GM21737 (cell line): ENCODE measurements around the gene ZNF335.
"Not testable (repeated sequence)": the region's sequence is repeated elsewhere in the genome, so short reads cannot be mapped to it uniquely, and the experiment has no call there.

Source experiments
- ATAC-seq: cut with Tn5 transposase; IDR thresholded peaks from one replicate; pipeline ENCODE4 v1.9.1; 2021; ENCODE audit warnings: mild to moderate bottlenecking, moderate library complexity; ENCODE audit not compliant: unreplicated experiment

Gene ZNF335

DNA sequence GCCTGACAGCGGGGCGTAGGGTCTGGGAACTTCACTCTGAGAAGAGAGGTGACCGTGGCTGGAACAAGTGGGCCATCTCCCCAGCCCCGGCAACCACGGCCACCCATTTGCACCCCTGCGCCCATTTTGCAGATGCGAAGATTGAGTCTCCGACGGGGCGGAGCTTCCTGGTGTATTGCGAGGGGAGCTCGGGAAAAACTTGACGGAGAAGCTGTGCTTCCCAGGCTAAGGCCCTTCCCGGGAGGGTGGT lies 653 bp downstream of the ZNF335 start:
- peak; percentile 5 for ATAC-seq

- ATAC-seq, result peak; percentile 3
Observed at GRCh38 chr20:45970646-45971424, 1.2 kb downstream of the ZNF335 start.

DNA sequence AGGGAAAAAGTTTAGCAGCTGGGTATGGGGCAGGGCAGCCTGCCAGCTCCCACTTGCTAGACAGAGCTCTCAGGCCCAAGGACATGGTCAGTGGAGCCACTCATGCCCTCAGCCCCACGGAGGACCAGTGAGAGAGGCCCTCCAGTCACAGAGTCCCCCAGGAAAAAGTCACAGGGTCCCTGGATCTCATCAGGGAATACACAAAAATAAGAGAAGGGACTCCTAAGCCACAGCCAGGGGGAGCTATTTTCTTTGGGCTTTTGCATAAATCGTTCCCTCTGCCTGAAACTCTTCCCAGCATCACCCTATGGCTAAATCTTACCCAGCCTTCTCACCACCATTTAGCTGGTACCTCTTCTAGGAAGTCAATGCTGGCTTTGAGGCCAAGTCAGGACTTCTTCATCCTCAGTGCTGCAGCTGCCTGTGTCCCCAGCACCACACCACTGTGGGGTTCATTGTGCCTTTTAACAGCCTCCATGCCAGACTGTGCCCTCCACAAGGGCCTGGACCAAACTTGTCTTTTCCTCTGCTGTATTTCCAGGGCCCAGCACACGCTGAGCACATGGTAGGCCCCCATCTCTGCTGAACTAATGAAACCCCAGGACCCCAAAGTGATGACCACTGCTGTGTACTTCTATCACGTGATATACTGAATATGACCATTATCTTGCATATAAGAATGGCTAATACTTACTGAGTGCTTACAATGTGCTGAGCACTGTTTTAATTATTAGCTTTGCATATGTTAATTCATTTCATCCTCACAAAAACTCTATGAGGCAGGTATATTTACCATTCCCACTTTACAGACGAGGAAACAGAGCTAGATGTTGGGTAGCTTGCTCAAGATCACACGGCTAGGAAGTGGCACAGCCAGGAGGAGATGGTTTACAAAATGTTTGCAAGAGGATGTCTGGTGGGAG lies 2.0 kb downstream of the ZNF335 start:
- no peak for ATAC-seq

- ATAC-seq, result no peak
Observed at GRCh38 chr20:45968801-45969711, 2.9 kb downstream of the ZNF335 start.

GRCh38 chr20:45968081-45968671 lies 3.8 kb downstream of the ZNF335 start:
- ATAC-seq, result no peak

- ATAC-seq, result no peak
Observed at GRCh38 chr20:45967551-45968080, 4.4 kb downstream of the ZNF335 start.

DNA sequence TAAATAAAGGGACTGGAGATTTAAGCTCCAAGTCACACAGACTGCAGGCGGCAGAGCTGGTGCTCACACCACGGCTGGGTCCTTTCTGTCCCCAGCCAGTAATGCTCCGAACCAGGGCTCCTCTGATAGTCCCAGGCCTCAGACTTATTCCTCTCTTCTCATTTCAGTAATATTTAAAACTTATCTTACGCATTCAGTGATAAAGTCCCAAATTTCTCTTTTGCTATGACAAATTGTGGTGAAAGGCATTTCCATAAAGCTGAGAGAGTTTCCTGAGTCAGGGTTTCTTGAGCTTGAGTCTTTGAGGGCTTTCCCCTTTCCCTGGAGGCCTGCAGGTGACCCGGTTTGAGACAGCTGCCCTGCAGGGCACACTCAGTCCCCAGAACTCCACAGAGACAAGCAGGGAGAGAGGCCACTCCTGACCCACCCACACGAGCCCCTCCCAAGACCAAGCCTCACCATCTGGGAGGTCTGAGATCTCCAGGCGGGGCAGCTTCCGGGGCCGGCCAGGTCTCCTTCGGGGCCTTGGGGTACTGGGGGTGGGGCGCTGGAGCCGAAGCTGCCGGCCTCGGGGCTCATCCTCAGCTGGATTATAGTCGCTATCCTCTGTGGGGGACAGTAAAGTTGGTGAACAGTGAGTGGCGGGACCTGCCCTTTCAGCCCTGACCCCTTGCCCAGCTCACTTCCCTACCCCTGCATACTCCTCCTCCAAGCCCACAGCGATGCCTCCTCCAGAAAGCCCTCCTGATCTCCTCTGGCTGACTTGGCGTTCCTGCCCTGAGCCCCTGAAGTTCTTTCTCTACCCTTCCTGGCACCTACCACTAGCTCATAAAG lies 6.6 kb downstream of the ZNF335 start:
- ATAC-seq, result no peak

GRCh38 chr20:45964006-45964400 lies 8.0 kb downstream of the ZNF335 start:
- no peak for ATAC-seq

DNA sequence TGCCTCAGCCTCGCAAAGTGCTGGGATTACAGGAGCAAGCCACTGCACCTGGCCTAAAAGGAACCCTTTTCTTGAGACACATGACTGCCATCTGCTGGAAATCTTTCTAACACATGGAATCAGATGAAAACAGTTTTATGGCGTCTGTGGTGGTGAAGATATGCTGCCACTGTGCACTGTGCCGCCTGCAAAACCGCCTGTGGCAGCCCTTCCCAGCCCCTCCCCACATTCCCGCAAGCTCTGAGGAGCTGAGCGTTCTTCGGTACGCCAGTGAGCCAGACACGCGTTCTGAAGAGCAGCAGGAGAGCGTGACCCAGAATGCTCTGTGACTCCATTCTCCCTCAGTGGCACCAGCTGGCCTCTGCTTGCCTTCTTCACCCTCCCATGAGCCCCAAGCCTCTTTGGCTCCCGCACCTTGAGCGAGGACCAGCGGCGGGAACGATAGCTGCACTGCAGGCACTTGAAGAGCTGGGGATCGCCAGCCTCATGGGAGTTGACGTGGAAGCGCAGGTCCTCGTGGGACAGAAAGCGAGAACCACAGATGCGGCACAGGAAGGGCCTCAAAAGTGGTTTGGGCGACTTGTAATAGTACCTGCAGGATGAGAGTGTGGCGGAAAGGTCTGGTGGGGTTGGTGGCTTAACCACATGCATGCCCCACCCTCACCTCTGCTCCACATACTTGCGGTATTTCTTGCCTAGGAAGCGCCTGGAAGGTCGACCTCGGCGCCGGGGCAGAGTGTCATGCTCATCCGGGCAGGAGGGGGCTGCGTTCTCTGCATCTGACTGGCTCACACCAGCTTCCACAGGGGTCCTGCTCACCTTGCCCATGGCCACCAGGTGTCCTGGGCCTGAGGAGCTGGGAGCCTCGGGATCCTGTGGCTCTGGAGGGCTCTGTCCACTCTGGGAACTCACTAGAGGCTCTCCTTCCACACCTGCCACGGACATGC lies 8.7 kb downstream of the ZNF335 start:
- no peak for ATAC-seq

- no peak for ATAC-seq
Observed at GRCh38 chr20:45962031-45962755, 9.8 kb downstream of the ZNF335 start.

GRCh38 chr20:45959956-45960630 lies 11.9 kb downstream of the ZNF335 start:
- ATAC-seq, result no peak

- ATAC-seq, result no peak
Observed at GRCh38 chr20:45959126-45959525, 12.9 kb downstream of the ZNF335 start.

- no peak for ATAC-seq
Observed at GRCh38 chr20:45958593-45958992, 13.4 kb downstream of the ZNF335 start.

DNA sequence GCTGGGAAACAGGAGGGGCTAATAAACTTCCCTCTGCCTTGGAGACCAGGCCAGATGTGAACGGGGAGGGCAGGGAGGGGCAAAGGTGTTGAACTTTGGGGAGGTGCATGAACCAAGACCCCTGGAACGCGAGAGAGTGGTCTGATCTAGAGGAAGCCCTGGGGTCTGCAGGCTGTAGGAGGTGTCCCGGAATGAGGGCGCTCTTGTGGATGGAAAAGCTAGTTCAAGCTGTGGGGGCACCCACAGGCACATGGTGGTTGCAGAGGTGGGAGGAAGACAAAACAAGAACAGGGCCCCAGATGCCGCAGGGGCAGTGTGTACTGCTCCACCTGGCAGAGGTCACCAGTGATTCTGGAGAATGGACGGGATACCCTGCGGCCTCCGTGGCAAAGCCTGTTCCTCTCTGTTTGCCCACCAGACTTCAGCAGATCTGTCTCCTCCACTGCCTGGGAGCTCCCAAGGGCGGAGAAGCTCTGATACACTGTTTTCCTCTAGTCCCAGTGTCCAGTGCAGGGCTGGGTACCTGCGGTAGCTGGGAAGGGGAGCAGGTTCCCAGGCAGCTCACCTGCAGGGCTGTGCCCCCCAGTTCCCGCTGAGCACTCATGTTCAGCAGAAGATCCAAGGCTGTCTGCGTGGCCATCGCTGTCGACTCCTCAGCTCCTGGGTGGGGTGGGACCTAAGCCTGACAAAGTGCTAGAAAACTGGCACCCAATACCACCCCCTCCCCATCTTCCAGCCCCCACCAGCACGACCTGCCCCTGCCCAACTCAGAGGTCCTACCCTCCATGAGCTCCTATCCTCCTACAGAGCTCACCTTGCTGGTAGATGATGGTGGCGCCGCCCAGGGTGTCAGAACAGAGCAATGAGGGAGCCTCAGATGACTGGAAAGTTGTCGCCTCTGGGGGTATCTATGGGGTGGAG lies 14.7 kb downstream of the ZNF335 start:
- ATAC-seq, result no peak

DNA sequence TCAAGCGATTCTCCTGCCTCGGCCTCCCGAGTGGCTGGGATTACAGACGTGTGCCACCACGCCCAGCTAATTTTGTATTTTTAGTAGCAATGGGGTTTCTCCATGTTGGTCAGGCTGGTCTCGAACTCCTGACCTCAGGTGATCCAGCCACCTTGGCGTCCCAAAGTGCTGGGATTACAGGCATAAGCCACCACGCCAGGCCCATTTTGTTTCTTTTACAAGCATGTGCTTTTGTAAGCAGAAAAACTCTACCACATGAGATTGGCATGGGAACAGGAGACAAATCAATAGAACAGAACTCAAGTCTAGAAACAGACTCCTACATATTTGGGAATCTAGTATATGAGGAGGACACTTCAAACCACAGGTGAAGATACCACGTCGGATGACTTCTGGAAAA lies 15.7 kb downstream of the ZNF335 start:
- ATAC-seq, result not testable (repeated sequence)

GRCh38 chr20:45953672-45954071 lies 18.3 kb downstream of the ZNF335 start:
- no peak for ATAC-seq
